ENCODE results near the gene CNIH3.

DNA sequence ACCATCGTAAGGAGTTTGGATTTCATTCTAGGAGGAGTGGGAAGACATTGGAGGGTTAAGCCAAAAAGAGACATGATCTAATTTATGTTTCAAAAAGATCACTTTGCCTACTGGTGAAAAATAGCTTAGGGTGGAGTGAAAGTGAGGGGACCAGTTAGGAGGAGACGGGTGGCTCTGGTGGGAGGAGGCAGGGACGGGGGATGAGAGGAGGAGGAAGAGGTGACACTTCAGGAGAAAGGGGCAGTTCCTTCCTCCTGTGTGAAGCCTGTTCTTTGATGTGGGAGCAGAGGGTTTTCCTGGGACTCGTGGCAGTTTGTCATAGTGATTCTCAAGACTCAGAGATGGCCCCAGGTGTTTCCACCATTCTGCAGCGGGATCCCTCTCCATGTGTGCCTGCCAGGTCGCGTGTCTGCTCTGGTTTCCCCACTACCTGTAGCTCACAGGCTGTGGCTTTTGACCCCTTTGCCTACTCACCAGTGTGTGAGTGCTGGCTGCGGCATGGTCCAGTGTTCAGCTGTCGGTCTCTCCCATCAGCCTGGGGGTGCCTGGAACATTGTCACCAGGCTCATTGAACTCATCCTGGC, 102.4 kb downstream of the CNIH3 start:
- TF ChIP-seq, protein P1, sequence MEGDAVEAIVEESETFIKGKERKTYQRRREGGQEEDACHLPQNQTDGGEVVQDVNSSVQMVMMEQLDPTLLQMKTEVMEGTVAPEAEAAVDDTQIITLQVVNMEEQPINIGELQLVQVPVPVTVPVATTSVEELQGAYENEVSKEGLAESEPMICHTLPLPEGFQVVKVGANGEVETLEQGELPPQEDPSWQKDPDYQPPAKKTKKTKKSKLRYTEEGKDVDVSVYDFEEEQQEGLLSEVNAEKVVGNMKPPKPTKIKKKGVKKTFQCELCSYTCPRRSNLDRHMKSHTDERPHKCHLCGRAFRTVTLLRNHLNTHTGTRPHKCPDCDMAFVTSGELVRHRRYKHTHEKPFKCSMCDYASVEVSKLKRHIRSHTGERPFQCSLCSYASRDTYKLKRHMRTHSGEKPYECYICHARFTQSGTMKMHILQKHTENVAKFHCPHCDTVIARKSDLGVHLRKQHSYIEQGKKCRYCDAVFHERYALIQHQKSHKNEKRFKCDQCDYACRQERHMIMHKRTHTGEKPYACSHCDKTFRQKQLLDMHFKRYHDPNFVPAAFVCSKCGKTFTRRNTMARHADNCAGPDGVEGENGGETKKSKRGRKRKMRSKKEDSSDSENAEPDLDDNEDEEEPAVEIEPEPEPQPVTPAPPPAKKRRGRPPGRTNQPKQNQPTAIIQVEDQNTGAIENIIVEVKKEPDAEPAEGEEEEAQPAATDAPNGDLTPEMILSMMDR (conservative IDR thresholded peaks at IDR 0.05; ENCODE audit: low read depth, low read length): no peak
- TF ChIP-seq, protein P2, sequence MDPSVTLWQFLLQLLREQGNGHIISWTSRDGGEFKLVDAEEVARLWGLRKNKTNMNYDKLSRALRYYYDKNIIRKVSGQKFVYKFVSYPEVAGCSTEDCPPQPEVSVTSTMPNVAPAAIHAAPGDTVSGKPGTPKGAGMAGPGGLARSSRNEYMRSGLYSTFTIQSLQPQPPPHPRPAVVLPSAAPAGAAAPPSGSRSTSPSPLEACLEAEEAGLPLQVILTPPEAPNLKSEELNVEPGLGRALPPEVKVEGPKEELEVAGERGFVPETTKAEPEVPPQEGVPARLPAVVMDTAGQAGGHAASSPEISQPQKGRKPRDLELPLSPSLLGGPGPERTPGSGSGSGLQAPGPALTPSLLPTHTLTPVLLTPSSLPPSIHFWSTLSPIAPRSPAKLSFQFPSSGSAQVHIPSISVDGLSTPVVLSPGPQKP (IDR thresholded peaks at IDR 0.05; ENCODE audit: borderline replicate concordance, low read depth, low read length): no peak
- TF ChIP-seq FOS (IDR thresholded peaks at IDR 0.05; ENCODE audit: low read depth, low read length) (no peak), POLR2A (IDR thresholded peaks at IDR 0.05; ENCODE audit: low read depth, low read length) (no peak), BHLHE40 (IDR thresholded peaks at IDR 0.05; ENCODE audit: low read depth, low read length) (no peak), NFE2L2 (IDR thresholded peaks at IDR 0.05; ENCODE audit: low read depth, low read length) (no peak), RCOR1 (IDR thresholded peaks at IDR 0.05; ENCODE audit: insufficient replicate concordance, low read length) (no peak), MAFK (IDR thresholded peaks at IDR 0.05; ENCODE audit: low read depth, low read length) (no peak), CEBPB (IDR thresholded peaks at IDR 0.05; ENCODE audit: low read depth, low read length) (no peak), CHD1 (IDR thresholded peaks at IDR 0.05; ENCODE audit: low read depth, low read length) (no peak), MXI1 (IDR thresholded peaks at IDR 0.05; ENCODE audit: borderline replicate concordance, low read depth, low read length) (no peak)
- TF ChIP-seq, protein P3, sequence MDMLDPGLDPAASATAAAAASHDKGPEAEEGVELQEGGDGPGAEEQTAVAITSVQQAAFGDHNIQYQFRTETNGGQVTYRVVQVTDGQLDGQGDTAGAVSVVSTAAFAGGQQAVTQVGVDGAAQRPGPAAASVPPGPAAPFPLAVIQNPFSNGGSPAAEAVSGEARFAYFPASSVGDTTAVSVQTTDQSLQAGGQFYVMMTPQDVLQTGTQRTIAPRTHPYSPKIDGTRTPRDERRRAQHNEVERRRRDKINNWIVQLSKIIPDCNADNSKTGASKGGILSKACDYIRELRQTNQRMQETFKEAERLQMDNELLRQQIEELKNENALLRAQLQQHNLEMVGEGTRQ (IDR thresholded peaks at IDR 0.05; ENCODE audit: low read depth, low read length): no peak

Data from IMR-90 (cell line).